Activated naive CD8-positive, alpha-beta T cell (primary cell): Measurements from ENCODE around the gene KIRREL3.

Experiments
- H3K27ac Mint-ChIP-seq: one replicate; pipeline ENCODE4 v1.8.0; 2021; ENCODE audit warnings: mixed read lengths
- H3K27me3 Mint-ChIP-seq: one replicate; pipeline ENCODE4 v1.8.0; 2021; ENCODE audit warnings: mixed read lengths
- H3K36me3 Mint-ChIP-seq: one replicate; pipeline ENCODE4 v1.8.0; 2021; ENCODE audit warnings: mixed read lengths
- H3K4me1 Mint-ChIP-seq: one replicate; pipeline ENCODE4 v1.8.0; 2021; ENCODE audit warnings: low read depth, mixed read lengths
- H3K4me3 Mint-ChIP-seq: one replicate; pipeline ENCODE4 v1.8.0; 2021; ENCODE audit warnings: mild to moderate bottlenecking, mixed read lengths
- H3K9me3 Mint-ChIP-seq: one replicate; pipeline ENCODE4 v1.8.0; 2021; ENCODE audit warnings: low read depth, mixed read lengths

KIRREL3 gene

DNA sequence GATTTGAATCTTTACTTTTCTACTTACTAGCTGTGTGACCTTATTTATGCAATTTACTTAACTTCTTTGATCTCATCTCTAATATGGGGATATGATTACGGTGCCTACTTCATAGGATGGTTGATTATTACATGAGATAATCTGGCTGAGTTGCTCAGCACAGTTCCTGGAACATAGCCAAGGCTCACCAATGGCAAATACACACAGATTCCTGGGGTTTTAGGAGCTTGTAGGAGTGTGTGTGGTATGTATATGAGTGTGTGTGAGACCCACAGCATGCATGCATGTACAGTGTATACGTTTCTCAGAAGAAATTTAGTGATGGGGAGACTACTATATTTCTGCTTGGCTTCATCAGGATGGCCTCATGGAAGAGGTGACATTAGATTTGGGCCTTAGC lies 256.9 kb downstream of the KIRREL3 start:
- H3K27ac Mint-ChIP-seq = no peak overlapping the region
- H3K9me3 Mint-ChIP-seq = no peaks in the 10 kb centered on the region
- peaks cover 6% of the 10 kb centered on the region for H3K27me3 Mint-ChIP-seq
- no peak overlapping the region for H3K4me3 Mint-ChIP-seq
- no peaks in the 10 kb centered on the region for H3K4me1 Mint-ChIP-seq
- no peaks in the 10 kb centered on the region for H3K36me3 Mint-ChIP-seq

DNA sequence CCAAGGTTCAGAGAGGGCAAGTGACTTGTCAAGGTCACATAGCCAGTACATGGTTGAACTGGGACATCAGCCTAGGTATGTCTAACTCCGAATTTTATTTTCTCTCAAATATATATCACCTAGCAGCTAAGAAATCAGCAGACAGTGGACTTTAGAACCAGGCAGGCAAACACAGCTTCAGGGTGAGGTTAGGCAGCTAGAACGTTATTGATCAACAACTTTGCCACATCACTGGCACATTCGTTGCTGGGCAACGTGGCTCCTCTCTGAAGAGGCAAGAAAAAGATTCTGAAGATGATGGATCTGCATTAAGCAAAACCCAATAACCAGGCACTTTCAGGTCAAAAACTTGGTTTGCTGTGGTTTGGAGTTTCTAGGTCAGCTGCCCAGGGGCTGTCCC lies 258.0 kb downstream of the KIRREL3 start:
- no peaks in the 10 kb centered on the region for H3K4me1 Mint-ChIP-seq
- H3K27me3 Mint-ChIP-seq = peaks cover 5% of the 10 kb centered on the region
- H3K36me3 Mint-ChIP-seq = no peaks in the 10 kb centered on the region
- H3K9me3 Mint-ChIP-seq = no peaks in the 10 kb centered on the region
- no peak overlapping the region for H3K4me3 Mint-ChIP-seq
- no peak overlapping the region for H3K27ac Mint-ChIP-seq

DNA sequence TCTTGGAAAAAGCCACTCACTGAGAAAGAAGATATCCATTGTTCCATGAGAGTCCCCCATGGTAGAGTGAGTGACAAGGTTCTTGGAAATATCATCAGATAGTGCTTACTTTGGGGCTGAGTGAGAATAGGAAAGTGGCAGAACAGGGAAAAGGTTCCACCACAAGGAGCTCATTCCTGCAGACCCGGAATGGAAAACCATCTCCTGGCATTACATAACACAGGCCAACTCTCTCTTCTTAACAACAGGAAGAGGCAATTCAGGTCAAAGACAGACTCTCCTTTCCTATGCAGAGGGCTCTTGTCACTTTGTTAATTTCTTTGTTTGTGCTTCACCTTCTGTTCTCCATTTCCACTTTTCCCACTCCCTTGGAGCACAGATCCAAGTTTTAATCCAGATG lies 259.7 kb downstream of the KIRREL3 start:
- no peaks in the 10 kb centered on the region for H3K9me3 Mint-ChIP-seq
- no peaks in the 10 kb centered on the region for H3K4me1 Mint-ChIP-seq
- H3K4me3 Mint-ChIP-seq = no peak overlapping the region
- H3K36me3 Mint-ChIP-seq = no peaks in the 10 kb centered on the region
- peaks cover 5% of the 10 kb centered on the region for H3K27me3 Mint-ChIP-seq
- no peak overlapping the region for H3K27ac Mint-ChIP-seq

DNA sequence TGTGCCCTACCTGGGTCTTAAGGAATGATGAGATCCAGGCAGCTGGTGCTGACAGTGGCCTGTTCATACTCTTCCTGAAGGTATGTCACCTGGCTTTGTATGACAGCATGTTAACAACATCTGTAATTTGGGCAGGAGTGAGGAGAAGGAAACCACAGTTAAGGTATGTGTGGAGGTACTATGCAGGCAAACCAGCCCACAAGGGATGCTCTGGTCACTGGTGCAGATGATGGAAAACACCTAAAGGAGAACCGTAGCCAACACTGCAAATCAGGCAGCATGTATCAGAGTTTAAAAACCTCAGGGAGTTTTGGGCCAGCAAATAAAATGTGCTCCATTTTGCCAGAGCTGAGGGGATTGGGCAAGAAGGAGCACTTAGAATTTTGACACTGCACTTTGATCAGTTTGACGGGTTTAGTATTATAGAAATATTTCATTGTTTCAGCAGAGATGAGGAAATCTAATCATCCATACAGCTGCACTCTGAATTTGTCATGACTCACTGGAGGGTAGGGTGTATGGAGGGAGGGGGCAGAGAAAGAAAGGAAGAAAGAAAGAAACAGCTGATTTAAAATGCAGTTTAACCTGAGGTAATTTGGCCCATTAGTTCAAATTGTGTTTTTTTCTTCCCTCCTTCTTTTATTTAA lies 260.9 kb downstream of the KIRREL3 start:
- Mint-ChIP-seq H3K4me3 (no peak overlapping the region), H3K27ac (no peak overlapping the region), H3K36me3 (no peaks in the 10 kb centered on the region), H3K4me1 (no peaks in the 10 kb centered on the region), H3K9me3 (no peaks in the 10 kb centered on the region), H3K27me3 (peaks cover 2% of the 10 kb centered on the region)

DNA sequence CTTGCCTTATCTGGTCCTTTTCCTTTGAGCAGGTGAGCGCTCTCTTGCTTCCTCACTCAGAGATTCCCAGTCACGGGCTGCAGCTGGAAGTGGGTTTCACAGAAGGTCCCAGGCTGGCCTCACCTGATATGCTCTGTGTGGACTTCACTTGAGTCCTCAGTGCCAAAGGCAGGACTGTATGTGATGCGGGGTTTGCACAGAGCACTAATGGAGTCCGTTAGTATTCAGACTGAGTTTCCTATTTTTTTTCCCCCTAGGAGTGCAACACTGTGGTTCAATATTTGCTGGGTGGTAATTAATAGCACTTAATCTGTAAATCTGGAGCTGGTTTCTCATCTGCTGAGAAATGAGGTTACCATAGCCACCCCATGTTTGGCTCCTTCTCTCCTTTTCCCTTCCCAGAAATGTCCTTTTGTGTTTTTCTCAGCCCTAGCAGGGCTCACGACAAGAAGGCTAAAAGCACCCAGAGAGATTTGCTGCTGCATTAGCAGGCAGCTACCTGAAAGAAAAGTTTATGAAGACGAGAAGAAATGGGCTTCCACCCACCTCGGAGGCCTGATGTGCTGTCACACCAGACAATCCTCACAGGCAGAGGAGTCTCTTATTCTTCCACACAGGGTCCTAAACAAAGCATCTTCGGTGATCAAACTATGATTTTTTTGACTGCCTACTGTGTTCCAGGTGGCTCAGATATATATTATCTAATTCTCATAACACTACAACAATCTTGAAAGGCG lies 262.1 kb downstream of the KIRREL3 start:
- Mint-ChIP-seq H3K27me3 (no peaks in the 10 kb centered on the region), H3K36me3 (no peaks in the 10 kb centered on the region), H3K9me3 (no peaks in the 10 kb centered on the region), H3K27ac (no peak overlapping the region), H3K4me1 (no peaks in the 10 kb centered on the region), H3K4me3 (no peak overlapping the region)

DNA sequence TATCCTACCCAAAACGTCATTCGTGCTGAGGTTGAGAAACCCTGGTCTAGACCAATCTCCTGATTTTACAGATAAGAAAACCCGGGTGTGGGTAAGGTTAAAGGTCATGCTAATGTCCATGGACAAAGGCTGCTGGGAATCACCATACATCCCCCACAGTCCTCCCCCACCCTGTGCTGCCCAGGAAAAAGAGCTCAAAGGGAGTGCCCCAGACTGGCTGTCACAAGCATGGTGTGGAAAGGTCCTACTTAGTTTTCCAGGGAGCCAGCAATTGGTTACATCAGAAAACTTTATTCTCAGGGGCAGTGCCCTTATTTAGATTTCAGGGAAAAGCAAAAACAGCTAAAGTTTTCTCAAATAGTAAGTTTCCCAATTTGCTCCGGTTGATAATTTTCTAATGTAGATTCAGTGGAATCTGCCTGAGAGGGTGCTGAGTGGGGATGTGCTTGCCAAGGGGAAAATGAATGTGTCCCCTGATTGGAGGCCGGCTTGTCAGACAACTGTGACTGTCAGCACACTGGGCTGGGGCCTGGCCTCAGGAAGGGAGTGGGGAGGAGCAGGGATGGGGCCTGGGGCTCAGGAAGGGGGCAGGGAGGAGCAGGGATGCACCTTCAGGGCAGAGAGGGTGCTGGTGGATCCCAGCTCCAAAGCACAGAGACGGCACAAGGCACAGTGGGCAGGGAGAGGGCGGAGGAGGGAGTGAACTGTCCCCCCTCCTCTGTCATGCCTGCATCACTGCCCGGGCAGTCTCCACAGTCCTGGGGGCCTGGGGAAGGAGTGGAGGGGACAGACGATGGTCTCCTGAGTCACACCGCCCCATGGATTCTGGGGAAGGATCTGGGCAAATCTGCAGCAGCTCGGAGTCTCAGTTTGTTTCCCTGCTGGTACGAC lies 263.6 kb downstream of the KIRREL3 start:
- Mint-ChIP-seq H3K9me3 (no peaks in the 10 kb centered on the region), H3K36me3 (no peaks in the 10 kb centered on the region), H3K27ac (no peak overlapping the region), H3K4me3 (no peak overlapping the region), H3K27me3 (no peaks in the 10 kb centered on the region), H3K4me1 (no peaks in the 10 kb centered on the region)

DNA sequence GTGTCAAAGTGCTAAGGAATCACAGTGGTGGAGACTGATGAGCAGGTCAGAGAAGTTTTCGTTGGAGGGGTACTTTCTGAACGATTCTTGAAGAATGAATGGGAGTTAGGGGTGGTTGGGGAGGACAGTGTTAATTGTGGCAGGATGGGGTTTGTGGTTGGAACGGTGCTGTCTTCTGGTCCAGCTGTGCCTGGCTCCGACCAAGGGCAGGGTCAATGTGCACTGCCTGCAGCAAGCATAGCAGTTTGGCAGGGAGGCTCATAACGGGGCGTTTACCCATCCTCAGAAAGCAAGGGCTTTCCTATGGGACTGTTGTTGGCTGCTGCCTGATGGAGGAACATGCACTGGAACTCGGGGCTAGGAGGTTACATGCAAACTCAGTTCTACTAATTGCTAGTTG lies 265.8 kb downstream of the KIRREL3 start:
- no peak overlapping the region for H3K27ac Mint-ChIP-seq
- H3K4me1 Mint-ChIP-seq = no peaks in the 10 kb centered on the region

DNA sequence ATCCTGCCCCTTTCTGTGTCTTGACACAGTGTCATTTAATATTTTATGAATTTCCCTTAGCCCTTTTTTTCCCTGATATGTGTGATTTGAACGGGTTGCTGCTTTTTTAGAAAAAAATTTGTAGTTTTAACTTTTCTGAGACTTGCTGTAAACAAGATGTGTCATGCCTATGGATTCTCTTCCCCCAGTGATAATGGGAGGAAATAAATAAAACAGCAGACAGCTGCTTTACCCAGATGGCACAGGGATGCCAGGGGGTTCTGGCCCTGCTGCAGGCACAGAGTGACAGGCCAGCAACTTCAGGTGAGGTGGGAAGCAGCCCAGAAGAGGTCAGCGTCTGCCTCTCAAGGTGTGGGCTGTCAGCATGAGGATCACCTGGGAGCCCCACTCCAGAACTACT lies 266.9 kb downstream of the KIRREL3 start:
- no peaks in the 10 kb centered on the region for H3K9me3 Mint-ChIP-seq
- H3K4me1 Mint-ChIP-seq = no peaks in the 10 kb centered on the region
- no peak overlapping the region for H3K4me3 Mint-ChIP-seq
- peaks cover 4% of the 10 kb centered on the region for H3K27me3 Mint-ChIP-seq
- no peaks in the 10 kb centered on the region for H3K36me3 Mint-ChIP-seq
- no peak overlapping the region for H3K27ac Mint-ChIP-seq

More for the DNA sequence above, 265.8 kb downstream of the KIRREL3 start:
- Mint-ChIP-seq H3K4me3 (no peak overlapping the region), H3K36me3 (no peaks in the 10 kb centered on the region), H3K9me3 (no peaks in the 10 kb centered on the region), H3K27me3 (peaks cover 2% of the 10 kb centered on the region)

DNA sequence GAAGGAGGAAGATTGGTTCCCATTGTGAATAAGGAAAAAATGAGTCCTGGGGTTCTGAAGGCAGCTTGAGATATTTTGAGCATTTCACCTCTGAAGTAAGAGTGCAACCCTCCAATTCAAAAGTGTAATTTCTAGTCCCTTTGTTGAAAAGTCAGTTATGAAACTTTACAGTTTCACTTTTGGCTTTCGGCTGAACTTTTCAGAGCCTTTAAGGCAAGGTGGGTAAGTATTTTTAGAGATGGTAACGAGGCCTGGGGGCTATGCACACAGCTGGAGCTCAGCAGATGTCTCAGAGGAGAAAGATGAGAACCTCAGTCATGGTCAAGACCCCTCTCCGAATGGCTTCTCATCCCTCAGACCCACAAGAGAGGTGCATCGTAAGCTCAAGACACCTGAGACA lies 267.6 kb downstream of the KIRREL3 start:
- Mint-ChIP-seq H3K4me1 (no peaks in the 10 kb centered on the region), H3K9me3 (no peaks in the 10 kb centered on the region), H3K27ac (no peak overlapping the region), H3K27me3 (peaks cover 4% of the 10 kb centered on the region), H3K36me3 (no peaks in the 10 kb centered on the region), H3K4me3 (no peak overlapping the region)

DNA sequence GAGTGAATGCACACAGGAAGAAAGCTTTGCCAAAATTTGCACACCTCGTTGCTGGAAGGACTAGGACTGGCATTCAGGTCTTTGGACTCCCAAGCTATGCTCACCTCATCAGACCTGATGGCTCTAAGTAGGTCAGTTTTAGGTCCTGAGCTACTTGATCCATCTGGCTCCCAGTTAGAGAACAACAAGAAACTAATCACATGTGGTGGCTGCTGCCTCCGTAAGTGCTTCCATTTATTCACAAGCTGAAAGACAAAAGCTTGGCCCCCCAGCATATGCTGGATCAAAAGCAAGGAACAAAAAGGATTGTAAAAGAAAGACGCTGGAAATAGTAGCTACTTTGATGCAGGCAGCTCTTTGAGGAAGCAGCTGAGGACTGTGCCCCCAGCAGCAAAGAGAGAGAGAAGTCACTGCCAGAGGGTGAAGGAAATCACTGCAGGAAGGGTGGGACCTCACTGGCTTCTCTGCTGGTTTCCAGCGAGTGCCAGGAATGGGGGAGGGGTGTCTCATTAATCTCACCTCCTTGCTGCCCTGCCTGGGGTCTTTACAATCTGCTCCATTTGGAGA lies 268.9 kb downstream of the KIRREL3 start:
- H3K9me3 Mint-ChIP-seq = no peaks in the 10 kb centered on the region
- no peak overlapping the region for H3K27ac Mint-ChIP-seq
- no peaks in the 10 kb centered on the region for H3K4me1 Mint-ChIP-seq
- peaks cover 8% of the 10 kb centered on the region for H3K27me3 Mint-ChIP-seq
- H3K36me3 Mint-ChIP-seq = no peaks in the 10 kb centered on the region
- H3K4me3 Mint-ChIP-seq = no peak overlapping the region

DNA sequence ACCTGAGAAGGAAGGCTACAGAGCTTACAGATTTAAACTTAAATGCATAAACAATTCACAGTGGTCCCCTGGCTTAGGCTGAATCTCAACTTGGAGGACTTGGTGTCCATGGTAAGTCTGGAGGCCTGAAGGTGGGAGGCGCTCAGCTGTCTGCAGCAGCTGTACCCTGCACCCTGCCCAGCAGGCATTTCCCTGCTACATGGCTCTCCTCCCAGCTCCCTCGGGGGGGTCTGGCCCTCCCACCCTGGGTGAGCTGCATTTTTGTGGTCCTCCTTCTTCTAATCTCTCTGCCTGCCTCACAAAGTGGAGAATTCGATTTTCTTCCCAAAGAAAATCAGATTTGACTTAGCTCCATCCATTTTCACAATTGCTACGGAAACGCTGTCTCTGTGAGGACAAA lies 273.2 kb downstream of the KIRREL3 start:
- H3K9me3 Mint-ChIP-seq = no peaks in the 10 kb centered on the region
- H3K36me3 Mint-ChIP-seq = no peaks in the 10 kb centered on the region
- no peak overlapping the region for H3K27ac Mint-ChIP-seq
- no peaks in the 10 kb centered on the region for H3K4me1 Mint-ChIP-seq
- H3K27me3 Mint-ChIP-seq = peaks cover 10% of the 10 kb centered on the region
- H3K4me3 Mint-ChIP-seq = no peak overlapping the region

DNA sequence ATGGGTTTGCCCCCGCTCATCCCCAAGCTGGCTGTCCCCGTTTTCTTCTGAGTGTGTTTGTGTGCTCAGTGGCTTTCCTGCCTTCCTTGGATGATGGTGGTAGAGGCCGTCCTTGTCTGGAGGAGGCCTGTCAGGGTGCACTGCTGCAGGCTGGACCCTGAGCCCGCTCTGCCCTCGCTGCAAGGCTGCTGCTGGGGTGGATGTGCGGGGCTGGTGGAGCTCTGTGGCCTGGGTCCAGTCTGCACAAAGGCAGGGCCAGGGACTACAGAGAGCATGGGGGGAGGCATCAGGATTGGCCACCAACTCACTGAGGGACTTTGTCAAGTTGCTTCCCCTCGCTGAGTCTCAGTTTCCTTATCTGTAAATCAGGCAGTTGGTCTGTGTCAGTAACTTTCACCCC lies 275.0 kb downstream of the KIRREL3 start:
- peaks cover 10% of the 10 kb centered on the region for H3K27me3 Mint-ChIP-seq
- H3K4me3 Mint-ChIP-seq = no peak overlapping the region
- H3K9me3 Mint-ChIP-seq = no peaks in the 10 kb centered on the region
- no peaks in the 10 kb centered on the region for H3K4me1 Mint-ChIP-seq
- H3K36me3 Mint-ChIP-seq = no peaks in the 10 kb centered on the region
- H3K27ac Mint-ChIP-seq = no peak overlapping the region

DNA sequence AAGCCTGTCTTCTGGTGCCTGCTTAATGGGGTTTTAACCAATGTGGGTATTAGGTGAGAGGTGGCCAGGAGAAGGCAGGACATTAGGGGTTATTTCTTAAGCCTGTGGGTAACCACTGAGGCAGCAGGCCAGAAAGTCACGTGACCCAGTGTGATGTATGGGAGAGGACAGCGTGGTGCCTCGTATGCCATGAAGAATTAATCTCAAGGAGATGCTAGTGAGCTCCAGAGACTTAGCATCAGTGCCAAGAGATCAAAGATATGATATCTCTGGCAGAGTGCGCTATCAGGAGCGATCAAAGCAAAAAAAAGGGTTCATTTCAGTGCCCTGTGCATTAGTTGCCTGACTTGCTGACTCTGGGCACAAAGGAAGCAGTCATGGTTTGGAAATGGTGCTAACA lies 275.5 kb downstream of the KIRREL3 start:
- Mint-ChIP-seq H3K36me3 (no peaks in the 10 kb centered on the region), H3K9me3 (no peaks in the 10 kb centered on the region), H3K4me1 (no peaks in the 10 kb centered on the region), H3K27ac (no peak overlapping the region), H3K27me3 (peaks cover 10% of the 10 kb centered on the region), H3K4me3 (no peak overlapping the region)

DNA sequence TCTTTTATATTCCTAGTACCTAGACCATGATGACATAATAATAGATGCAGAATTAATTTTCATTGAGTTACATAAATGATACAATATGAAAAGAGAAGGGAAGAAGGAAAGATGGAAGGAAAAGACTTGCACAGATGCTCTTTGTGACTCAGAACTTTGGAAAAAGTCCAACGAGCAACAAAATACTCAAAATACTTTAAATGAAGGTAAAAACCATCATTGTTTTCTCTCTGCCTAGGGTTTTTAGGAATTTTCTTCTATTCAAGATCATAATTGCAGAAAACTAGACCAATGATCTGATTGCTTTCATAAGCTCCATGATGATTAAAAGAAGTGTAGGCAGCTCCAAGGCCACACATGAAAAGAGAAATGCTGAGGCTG lies 276.9 kb downstream of the KIRREL3 start:
- no peak overlapping the region for H3K27ac Mint-ChIP-seq
- no peaks in the 10 kb centered on the region for H3K9me3 Mint-ChIP-seq
- H3K4me3 Mint-ChIP-seq = no peak overlapping the region
- H3K27me3 Mint-ChIP-seq = peaks cover 12% of the 10 kb centered on the region
- H3K4me1 Mint-ChIP-seq = no peaks in the 10 kb centered on the region
- no peaks in the 10 kb centered on the region for H3K36me3 Mint-ChIP-seq
